ENCODE results near the gene SLC25A10.

- TF ChIP-seq CTCF (conservative IDR thresholded peaks at IDR 0.05) (no peak), ZFX (IDR thresholded peaks at IDR 0.05) (no peak)
Measured at GRCh38 chr17:81738801-81739393, 26.8 kb downstream of the SLC25A10 start.

Measured in C4-2B (cell line).